Sigmoid colon (tissue), 7 donors: ENCODE results near the gene BCL6B. TPM values are rescaled to one million over a fixed set of nuclear protein-coding genes. Genes with fewer than 3 reads are reported as not detected.
A peak's percentile ranks its signal among the peaks of the same experiment; 100 is the strongest.

Experiments
- DNase-seq: peaks from one replicate; pipeline ENCODE4 v3.0.0-alpha.2; 2019
- H3K27ac ChIP-seq, 4 donors: fragments of 200-600 bp; sonication (generic); one replicate each; pipeline ENCODE4 v1.5.1; 2016 to 2019; ENCODE audit warnings: mild to moderate bottlenecking in 1 of 4
- H3K27me3 ChIP-seq, 3 donors: fragments of 200-600 bp; sonication (generic); one replicate each; pipeline ENCODE4 v1.5.1; 2019; ENCODE audit warnings: mild to moderate bottlenecking in 1 of 3
- H3K36me3 ChIP-seq, 4 donors: fragments of 200-600 bp; sonication (generic); one replicate each; pipeline ENCODE4 v1.5.1; 2016 to 2019
- H3K4me1 ChIP-seq, 4 donors: fragments of 200-600 bp; sonication (generic); one replicate each; pipeline ENCODE4 v1.5.1; 2017 to 2019
- H3K4me3 ChIP-seq, 4 donors: fragments of 200-600 bp; sonication (generic); one replicate each; pipeline ENCODE4 v1.5.1; 2017 to 2019; ENCODE audit warnings: mild to moderate bottlenecking in 2 of 4, moderate library complexity in 1 of 4
- H3K9me3 ChIP-seq, 4 donors: fragments of 200-600 bp in 3 of 4; sonication (generic) in 3 of 4; one replicate each; pipeline versions ENCODE4 v1.5.1 to v1.6.1; 2013 to 2019
- EP300 ChIP-seq, 4 donors: sonication (generic); formaldehyde crosslinking; IDR thresholded peaks; one replicate each; pipeline ENCODE4 v1.6.1; 2017; ENCODE audit warnings: antibody characterized with exemption in 4 of 4
- POLR2A ChIP-seq, 2 donors: fragments of 450-650 bp; IDR thresholded peaks; one replicate each; pipeline ENCODE4 v1.6.1; 2016; ENCODE audit warnings: antibody characterized with exemption in 2 of 2, mild to moderate bottlenecking in 2 of 2, moderate library complexity in 2 of 2
- POLR2AphosphoS5 ChIP-seq, 4 donors: sonication (generic); formaldehyde crosslinking; IDR thresholded peaks; one replicate each; pipeline ENCODE4 v1.6.1; 2017; ENCODE audit warnings: antibody characterized with exemption in 4 of 4
- WGBS, 2 donors: extraction: QIAGEN DNeasy Blood & Tissue Kit; methylation state at CpG; one replicate each; pipeline ENCODE4 v1.1.7; 2013; 5-methylcytosine and 5-hydroxymethylcytosine counted together
- intact Hi-C: fragments of 100-400 bp; cut with DNase I; formaldehyde crosslinking; loops from one replicate; pipeline ENCODE4 v1.15.1; 2023
- polyA plus RNA-seq, 3 donors: library from polyadenylated mRNA; stranded (reverse); fragments of 200-250 nt; gene quantifications; one replicate each; pipeline ENCODE4 v1.2.3, GENCODE V29; 2013
- small RNA-seq, 3 donors: library from RNA; depleted of rRNA; stranded (forward); fragments of <200 nt; gene quantifications; one replicate each; pipeline ENCODE3, GENCODE V24; 2016
- total RNA-seq, 4 donors: library from RNA; depleted of rRNA; stranded (reverse); fragments of >200 nt; gene quantifications; one replicate each; pipeline ENCODE4 v1.1.0, GENCODE V29; 2016
- TF ChIP-seq, protein P1 (sequence below), 4 experiments: fragments of 450-650 bp in 3 of 4; fragments of 200-600 bp in 1 of 4; IDR thresholded peaks; one replicate each; pipeline ENCODE4 v1.5.1; 2016 to 2019; ENCODE audit warnings: antibody characterized with exemption in 4 of 4, mild to moderate bottlenecking in 3 of 4, moderate library complexity in 2 of 4
- donor health status: healthy with polysubstance abuse.
- donor health status: Bipolar disorder and iron deficiency.
- donor health status: healthy.

BCL6B gene
- total and polyA plus RNA-seq, 7 donors = 0.46 to 3.6 (median 2.6) TPM

- Histone ChIP-seq H3K4me1 (no peaks in the 10 kb centered on the region), H3K27ac (no peak overlapping the region), H3K36me3 (no peaks in the 10 kb centered on the region), H3K4me3 (peak overlapping the region in 1 of 4 donors; percentile 1), H3K27me3 (no peaks in the 10 kb centered on the region), H3K9me3 (no peaks in the 10 kb centered on the region)
- TF ChIP-seq, protein P1, sequence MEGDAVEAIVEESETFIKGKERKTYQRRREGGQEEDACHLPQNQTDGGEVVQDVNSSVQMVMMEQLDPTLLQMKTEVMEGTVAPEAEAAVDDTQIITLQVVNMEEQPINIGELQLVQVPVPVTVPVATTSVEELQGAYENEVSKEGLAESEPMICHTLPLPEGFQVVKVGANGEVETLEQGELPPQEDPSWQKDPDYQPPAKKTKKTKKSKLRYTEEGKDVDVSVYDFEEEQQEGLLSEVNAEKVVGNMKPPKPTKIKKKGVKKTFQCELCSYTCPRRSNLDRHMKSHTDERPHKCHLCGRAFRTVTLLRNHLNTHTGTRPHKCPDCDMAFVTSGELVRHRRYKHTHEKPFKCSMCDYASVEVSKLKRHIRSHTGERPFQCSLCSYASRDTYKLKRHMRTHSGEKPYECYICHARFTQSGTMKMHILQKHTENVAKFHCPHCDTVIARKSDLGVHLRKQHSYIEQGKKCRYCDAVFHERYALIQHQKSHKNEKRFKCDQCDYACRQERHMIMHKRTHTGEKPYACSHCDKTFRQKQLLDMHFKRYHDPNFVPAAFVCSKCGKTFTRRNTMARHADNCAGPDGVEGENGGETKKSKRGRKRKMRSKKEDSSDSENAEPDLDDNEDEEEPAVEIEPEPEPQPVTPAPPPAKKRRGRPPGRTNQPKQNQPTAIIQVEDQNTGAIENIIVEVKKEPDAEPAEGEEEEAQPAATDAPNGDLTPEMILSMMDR (IDR thresholded peaks at IDR 0.05) = no peak
- TF ChIP-seq POLR2AphosphoS5 (IDR thresholded peaks at IDR 0.05) (no peak), POLR2A (IDR thresholded peaks at IDR 0.05) (no peak), EP300 (IDR thresholded peaks at IDR 0.05) (no peak)
- intact Hi-C loops = no loop called here
- no peak for DNase-seq
- 79 to 89% methylated on average over 10 of the region's 10 CpGs for WGBS, 2 donors
These were observed 55.9 kb downstream of the BCL6B start for GRCh38 chr17:7078711-7079110.

Small RNA genes within 50 kb of the gene (small RNA-seq; reads per million reads assigned to genes)
- 0 reads per million in 3 donors for gene AC120057.1

Other genes starting within 250 kb of the BCL6B start
- gene FBXO39, start 246.8 kb upstream of the BCL6B start, total RNA-seq = not detected
- under 1 TPM in 1 of 3 donors, not detected in 2; 0.52 TPM for gene FBXO39, start 246.8 kb upstream of the BCL6B start, polyA plus RNA-seq
- gene TEKT1, start 191.3 kb upstream of the BCL6B start, total RNA-seq = not detected
- not detected for gene TEKT1, start 191.3 kb upstream of the BCL6B start, polyA plus RNA-seq
- gene ALOX12, start 27.0 kb upstream of the BCL6B start, total RNA-seq = not detected
- not detected for gene ALOX12, start 27.0 kb upstream of the BCL6B start, polyA plus RNA-seq
- gene RNASEK, start 10.4 kb upstream of the BCL6B start, total RNA-seq = 100 to 1,000 TPM in 2 of 4 donors, 10 to 100 TPM in 2; 78.8 to 196 (median 109) TPM
- 100 to 1,000 TPM; 261 to 363 (median 302) TPM for gene RNASEK, start 10.4 kb upstream of the BCL6B start, polyA plus RNA-seq
- 1 to 10 TPM in 1 of 4 donors, under 1 TPM in 3; 0.36 to 1.1 (median 0.60) TPM for gene SLC16A13, start 13.0 kb downstream of the BCL6B start, total RNA-seq
- 1 to 10 TPM in 2 of 3 donors, under 1 TPM in 1; 0.60 to 7.3 (median 1.2) TPM for gene SLC16A13, start 13.0 kb downstream of the BCL6B start, polyA plus RNA-seq
- under 1 TPM in 3 of 4 donors, not detected in 1; 0.33 to 0.54 (median 0.36) TPM for gene SLC16A11, start 21.0 kb downstream of the BCL6B start, total RNA-seq
- 1 to 10 TPM in 1 of 3 donors, not detected in 2; 2.4 TPM for gene SLC16A11, start 21.0 kb downstream of the BCL6B start, polyA plus RNA-seq
- 10 to 100 TPM in 3 of 4 donors, 1 to 10 TPM in 1; 9.1 to 16.9 (median 14.1) TPM for gene CLEC10A, start 57.2 kb downstream of the BCL6B start, total RNA-seq
- gene CLEC10A, start 57.2 kb downstream of the BCL6B start, polyA plus RNA-seq = 10 to 100 TPM in 2 of 3 donors, 1 to 10 TPM in 1; 9.6 to 17.6 (median 15.3) TPM
- 1 to 10 TPM in 1 of 4 donors, not detected in 3; 2.4 TPM for gene ASGR2, start 91.8 kb downstream of the BCL6B start, total RNA-seq
- 1 to 10 TPM in 2 of 3 donors, not detected in 1; 1.0 to 1.6 TPM for gene ASGR2, start 91.8 kb downstream of the BCL6B start, polyA plus RNA-seq
- under 1 TPM in 2 of 4 donors, not detected in 2; 0.36 to 0.55 TPM for gene ASGR1, start 156.3 kb downstream of the BCL6B start, total RNA-seq
- 1 to 10 TPM; 1.7 to 2.4 (median 2.3) TPM for gene ASGR1, start 156.3 kb downstream of the BCL6B start, polyA plus RNA-seq
- gene DLG4, start 196.8 kb downstream of the BCL6B start, total RNA-seq = 10 to 100 TPM; 14.6 to 27.4 (median 16.7) TPM
- 1 to 10 TPM; 1.6 to 8.3 (median 5.4) TPM for gene DLG4, start 196.8 kb downstream of the BCL6B start, polyA plus RNA-seq
- 100 to 1,000 TPM; 311 to 569 (median 338) TPM for gene ACADVL, start 196.9 kb downstream of the BCL6B start, total RNA-seq
- 100 to 1,000 TPM; 211 to 587 (median 491) TPM for gene ACADVL, start 196.9 kb downstream of the BCL6B start, polyA plus RNA-seq
- 10 to 100 TPM; 36.4 to 56.2 (median 41.8) TPM for gene DVL2, start 211.5 kb downstream of the BCL6B start, total RNA-seq
- gene DVL2, start 211.5 kb downstream of the BCL6B start, polyA plus RNA-seq = 10 to 100 TPM; 12.0 to 30.7 (median 13.2) TPM
- gene PHF23, start 216.4 kb downstream of the BCL6B start, total RNA-seq = 10 to 100 TPM; 23.1 to 45.4 (median 35.4) TPM
- 10 to 100 TPM; 40.7 to 45.6 (median 45.1) TPM for gene PHF23, start 216.4 kb downstream of the BCL6B start, polyA plus RNA-seq
- gene GABARAP, start 219.4 kb downstream of the BCL6B start, total RNA-seq = 100 to 1,000 TPM; 147 to 645 (median 552) TPM
- 1,000 to 10,000 TPM in 2 of 3 donors, 100 to 1,000 TPM in 1; 572 to 1,215 (median 1,036) TPM for gene GABARAP, start 219.4 kb downstream of the BCL6B start, polyA plus RNA-seq
- gene CTDNEP1, start 228.7 kb downstream of the BCL6B start, total RNA-seq = 10 to 100 TPM; 43.9 to 76.4 (median 53.0) TPM
- 100 to 1,000 TPM in 1 of 3 donors, 10 to 100 TPM in 2; 80.2 to 110 (median 82.9) TPM for gene CTDNEP1, start 228.7 kb downstream of the BCL6B start, polyA plus RNA-seq
- 10 to 100 TPM; 28.4 to 40.0 (median 34.2) TPM for gene ELP5, start 229.2 kb downstream of the BCL6B start, total RNA-seq
- 10 to 100 TPM; 32.4 to 70.9 (median 42.9) TPM for gene ELP5, start 229.2 kb downstream of the BCL6B start, polyA plus RNA-seq
- gene CLDN7, start 239.4 kb downstream of the BCL6B start, total RNA-seq = 1 to 10 TPM in 3 of 4 donors, not detected in 1; 1.1 to 2.6 (median 1.9) TPM
- 100 to 1,000 TPM; 181 to 963 (median 332) TPM for gene CLDN7, start 239.4 kb downstream of the BCL6B start, polyA plus RNA-seq